Measurements from ENCODE around the gene SLC22A2.
"Not testable (repeated sequence)": the region's sequence is repeated elsewhere in the genome, so short reads cannot be mapped to it uniquely, and the experiment has no call there.

GRCh38 chr6:160237597-160238275 is 20.9 kb downstream of the SLC22A2 start:
- not testable (repeated sequence) for TF ChIP-seq CTCF (conservative IDR thresholded peaks at IDR 0.05; ENCODE audit: low read length); EZH2phosphoT487 (IDR thresholded peaks at IDR 0.05; ENCODE audit: borderline replicate concordance)

Data from Loucy (cell line).